Erythroblast (primary cell): ENCODE results near the gene KBTBD4.
"Not testable (repeated sequence)": the region's sequence is repeated elsewhere in the genome, so short reads cannot be mapped to it uniquely, and the experiment has no call there.

ENCODE experiments used
- DNase-seq, 2 experiments: peaks; one replicate each; lab custom pipeline; 2025; lab: John Stamatoyannopoulos, UW
- GATA1 ChIP-seq: IDR thresholded peaks from 2 replicates; pipeline ENCODE4 v1.6.1; 2011; ENCODE audit warnings: low read depth, mild to moderate bottlenecking, control low read depth, low read length, moderate library complexity
- POLR2A ChIP-seq: IDR thresholded peaks from 2 replicates; pipeline ENCODE4 v1.6.1; 2011; ENCODE audit warnings: mild to moderate bottlenecking, low read length

KBTBD4 gene

GRCh38 chr11:47534704-47535251, 44.0 kb downstream of the KBTBD4 start:
- TF ChIP-seq GATA1 (no peak), POLR2A (no peak)

DNA sequence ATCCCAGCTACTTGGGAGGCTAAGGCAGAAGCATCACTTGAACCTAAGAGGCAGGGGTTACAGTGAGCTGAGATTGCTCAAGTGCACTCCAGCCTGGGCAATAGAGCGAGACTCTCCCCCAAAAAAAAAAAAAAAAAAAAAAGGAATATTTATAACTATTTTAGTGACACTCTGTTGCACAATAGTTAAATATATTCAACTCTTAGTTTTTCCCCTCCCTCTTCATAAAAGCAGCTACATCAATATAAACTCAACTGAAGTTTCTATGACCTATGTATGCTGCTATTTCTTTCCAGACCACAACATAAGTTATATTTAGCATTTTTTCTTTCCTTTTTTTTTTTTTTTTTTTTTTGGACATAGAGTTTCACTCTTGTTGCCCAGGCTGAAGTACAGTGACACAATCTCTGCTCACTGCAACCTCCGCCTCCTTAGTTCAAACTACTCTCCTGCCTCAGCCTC, 45.0 kb downstream of the KBTBD4 start:
- TF ChIP-seq POLR2A (no peak), GATA1 (no peak)

More at GRCh38 chr11:47534704-47535251, 44.0 kb downstream of the KBTBD4 start:
- DNase-seq: peak; percentile 54 to 70

DNA sequence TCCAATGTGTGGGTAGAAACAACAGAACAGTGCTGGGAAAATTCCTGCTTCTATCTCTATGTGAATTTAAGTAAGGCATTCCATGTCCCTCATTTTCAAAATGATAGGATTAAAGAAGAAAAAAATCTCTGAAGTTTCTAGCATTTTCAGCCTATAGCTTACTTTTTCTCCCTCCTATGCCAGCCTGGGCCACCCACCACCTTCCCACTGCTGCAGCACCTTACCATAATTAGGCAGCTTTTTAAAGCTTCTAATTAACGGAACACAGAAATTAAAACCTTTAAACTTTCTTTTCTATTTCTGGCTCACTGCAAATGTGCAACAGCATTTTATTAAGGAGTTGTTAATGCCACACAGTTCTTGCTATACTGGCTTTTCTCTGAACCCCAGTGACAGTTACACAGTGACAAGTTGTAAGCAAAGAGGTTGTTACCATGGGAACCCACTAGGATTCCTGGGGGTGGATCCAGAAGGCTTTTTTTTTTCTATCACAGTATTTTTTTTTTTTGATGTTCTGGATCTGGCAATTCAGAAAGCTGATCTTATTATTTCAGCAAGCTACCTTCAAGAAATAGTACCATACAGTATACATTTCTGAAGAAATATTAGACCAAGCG, 46.1 kb downstream of the KBTBD4 start:
- DNase-seq: peak in 1 of 2 experiments; percentile 21
- TF ChIP-seq GATA1: no peak
- TF ChIP-seq POLR2A: no peak

More for the DNA sequence above, 45.0 kb downstream of the KBTBD4 start:
- DNase-seq: no peak

- DNase-seq: no peak
- no peak for TF ChIP-seq POLR2A
- TF ChIP-seq GATA1: no peak
Measured at GRCh38 chr11:47531666-47532065, 47.1 kb downstream of the KBTBD4 start.

DNA sequence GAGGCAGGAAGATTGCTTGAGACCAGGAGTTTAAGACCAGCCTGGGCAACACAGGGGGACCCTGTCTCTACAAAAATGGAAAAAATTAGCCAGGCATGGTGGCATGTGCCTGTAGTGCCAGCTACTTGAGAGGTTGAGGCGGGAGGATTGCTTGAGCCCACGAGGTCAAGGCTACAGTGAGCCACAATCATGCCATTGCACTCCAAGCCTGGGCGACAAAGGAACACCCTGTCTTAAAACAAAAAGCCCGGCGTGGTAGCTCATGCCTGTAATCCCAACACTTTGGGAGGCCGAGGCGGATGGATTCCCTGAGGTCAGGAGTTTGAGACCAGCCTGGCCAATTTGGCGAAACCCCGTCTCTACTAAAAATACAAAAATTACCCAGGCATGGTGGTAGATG, 48.0 kb downstream of the KBTBD4 start:
- not testable (repeated sequence) for DNase-seq

DNA sequence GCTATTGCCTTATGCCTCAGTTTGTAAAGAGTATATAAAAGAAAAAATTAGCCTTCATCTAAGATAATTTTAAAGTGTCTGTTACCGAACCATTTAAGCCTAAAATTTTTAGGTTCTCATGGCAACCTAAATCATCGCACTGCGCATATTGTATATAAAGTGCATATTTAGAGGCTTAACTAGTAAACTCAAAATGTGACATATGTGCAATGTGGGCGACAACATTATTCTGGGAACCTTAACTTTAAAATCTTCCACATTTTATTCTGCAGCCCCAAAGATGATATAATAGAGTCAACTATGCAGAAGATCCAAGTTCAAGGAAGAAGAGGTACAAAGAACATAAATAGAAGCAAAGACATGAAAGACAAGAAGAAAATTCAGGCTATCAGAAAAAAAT, 48.8 kb downstream of the KBTBD4 start:
- no peak for DNase-seq
- TF ChIP-seq GATA1: no peak
- no peak for TF ChIP-seq POLR2A

DNA sequence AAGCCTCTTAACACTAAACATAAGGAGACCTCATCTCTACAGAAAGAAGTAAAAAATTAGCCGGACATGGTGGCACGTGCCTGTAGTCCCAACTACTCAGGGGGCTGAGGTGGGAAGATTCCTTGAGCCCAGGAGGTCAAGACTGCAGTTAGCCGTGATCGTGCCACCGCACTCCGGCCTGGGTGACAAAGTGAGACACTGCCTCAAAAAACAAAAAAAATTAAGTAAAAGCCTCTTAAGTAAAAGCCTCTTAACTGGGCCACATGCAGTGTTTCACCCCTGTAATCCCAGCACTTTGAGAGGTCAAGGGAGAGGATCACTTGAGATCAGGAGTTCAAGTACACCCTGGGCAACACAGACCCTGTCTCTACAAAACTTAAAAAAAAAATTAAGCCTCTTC, 51.6 kb downstream of the KBTBD4 start:
- no peak for DNase-seq
- TF ChIP-seq POLR2A (no peak), GATA1 (no peak)

DNA sequence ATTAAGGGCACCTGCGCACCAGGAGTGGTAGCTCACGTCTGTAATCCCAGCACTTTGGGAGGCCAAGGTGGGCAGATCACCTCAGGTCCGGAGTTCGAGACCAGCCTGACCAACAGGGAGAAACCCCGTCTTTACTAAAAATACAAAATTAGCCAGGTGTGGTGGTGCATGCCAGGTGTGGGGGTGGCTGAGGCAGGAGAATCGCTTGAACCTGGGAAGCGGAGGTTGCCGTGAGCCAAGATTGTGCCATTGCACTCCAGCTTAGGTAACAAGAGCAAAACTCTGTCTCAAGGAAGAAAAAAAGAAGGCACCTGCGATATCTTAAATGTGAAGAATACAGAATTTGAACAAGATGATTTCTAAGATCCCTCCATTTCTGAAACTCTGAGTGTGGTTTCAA, 52.7 kb downstream of the KBTBD4 start:
- not testable (repeated sequence) for DNase-seq

DNA sequence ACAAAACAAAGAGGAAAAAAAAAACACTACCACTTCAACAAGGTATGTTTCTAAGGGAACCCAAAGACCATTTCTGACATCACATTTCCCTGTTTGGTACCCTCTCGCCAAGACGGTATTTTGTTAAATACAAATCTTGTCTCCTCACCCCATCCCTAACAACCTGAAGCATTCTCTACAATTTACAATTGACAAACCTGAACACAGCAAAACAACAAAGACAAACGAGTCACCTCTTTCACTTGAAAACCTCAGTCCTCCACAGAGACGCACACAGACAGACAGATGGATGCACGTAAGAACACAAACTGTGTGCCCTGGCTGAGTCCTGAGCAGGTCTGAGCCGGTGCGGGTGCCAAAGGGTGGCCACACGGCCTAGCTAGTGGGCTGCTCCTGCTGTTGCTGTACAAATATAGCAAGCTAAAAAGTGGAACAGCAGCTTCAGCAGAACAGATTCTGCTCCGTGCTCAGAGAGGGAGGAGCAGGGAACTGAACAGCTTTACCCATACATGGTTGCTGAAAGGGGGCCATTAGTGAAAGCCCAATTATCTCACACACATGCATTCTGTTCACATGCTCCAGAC, 54.4 kb downstream of the KBTBD4 start:
- TF ChIP-seq GATA1 (no peak), POLR2A (no peak)
- DNase-seq: no peak

DNA sequence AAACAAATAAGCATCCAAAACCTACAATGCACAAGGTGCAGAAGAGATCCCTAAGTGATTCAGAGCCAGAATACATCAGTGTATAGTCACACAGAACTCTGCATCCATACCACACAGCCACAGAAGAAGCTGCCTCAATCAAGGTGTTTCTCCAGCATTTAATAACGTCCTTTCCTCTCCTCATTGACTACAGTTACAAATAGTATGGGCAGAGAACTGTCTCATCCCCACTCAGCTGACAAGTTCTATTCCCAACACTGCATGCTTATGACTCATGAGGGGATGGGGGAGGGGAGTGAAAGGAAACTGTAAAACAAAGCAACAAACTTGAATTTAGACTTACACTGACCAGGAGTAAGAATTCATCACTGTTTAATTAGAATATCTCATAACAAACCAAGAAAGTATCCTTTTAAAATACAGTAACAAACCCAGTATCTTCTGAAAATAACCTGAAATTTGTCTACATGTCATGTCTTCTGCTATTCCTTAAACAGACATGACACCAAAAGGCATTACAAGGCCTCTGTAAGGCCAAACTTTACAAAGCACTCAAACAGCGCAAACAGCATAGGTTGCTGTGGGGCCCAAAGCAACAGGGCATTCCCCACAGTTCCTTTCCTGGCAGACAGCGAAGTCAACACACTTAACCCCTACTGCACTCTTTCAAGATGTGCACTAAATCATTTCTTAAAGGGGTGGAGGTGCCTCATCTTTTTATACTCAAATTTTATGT, 55.1 kb downstream of the KBTBD4 start:
- TF ChIP-seq GATA1: no peak
- no peak for TF ChIP-seq POLR2A
- DNase-seq: peak in 1 of 2 experiments; percentile 53
